ENCODE data around the gene SLC4A1. TPM values are rescaled to one million over a fixed set of nuclear protein-coding genes. Genes with fewer than 3 reads are reported as not detected.

Gene SLC4A1
- total RNA-seq, 1 donor from 2014 or later, result 4.9 TPM

DNA sequence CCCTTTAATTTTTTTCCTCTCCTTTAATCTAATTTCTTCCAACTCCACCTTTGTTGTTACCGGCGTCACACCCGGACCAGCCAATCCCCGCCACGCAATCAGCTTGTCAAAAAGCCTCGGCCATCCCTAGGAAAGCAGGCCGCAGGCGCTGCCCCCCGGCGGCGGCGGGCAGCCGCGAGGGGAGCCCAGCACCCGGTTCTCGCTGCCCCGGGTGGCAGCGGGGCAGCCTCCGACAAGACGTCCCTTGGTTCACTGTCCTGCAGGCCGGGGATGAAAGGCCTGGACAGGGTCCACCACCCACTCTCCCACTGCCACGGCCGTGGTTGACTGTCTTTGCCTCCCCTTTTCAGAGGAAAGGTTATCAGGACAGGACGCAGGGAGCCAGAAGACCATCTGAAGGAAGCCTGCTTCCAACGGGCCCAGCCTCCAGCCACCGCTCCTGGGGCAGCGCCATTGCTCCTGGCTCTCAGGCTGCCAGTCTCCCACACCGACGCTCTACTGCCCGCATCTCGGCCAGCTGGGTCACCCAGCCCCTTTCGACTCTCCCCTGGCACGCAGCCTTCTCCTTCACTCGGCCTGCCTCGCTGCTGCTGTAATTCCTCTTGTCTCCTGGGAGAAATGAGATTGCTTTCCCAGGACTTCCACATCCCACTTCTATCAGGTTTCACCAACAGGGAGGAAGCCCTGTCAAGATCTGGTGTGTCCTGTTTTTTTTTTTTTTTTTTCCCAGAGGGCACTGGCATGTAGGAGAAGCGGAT is 45.6 kb downstream of the SLC4A1 start:
- FAIRE-seq, result no peak

DNA sequence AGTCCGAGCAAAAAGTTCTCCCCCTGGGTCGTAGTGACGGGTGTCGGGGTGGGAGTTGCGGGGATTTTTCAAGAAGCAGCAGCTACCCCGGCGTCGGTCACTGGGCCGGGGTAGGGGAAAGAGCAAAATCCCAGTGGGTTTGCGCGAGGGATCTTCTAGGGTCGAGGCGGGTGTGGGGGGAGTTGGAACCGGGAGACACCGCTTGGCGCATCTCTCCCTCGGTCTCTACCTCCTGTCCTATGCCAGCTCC is 46.1 kb downstream of the SLC4A1 start:
- DNase-seq (ENCODE audit: low spot score in 2 of 2) (no peak), FAIRE-seq (no peak)

More for the DNA sequence above, 45.6 kb downstream of the SLC4A1 start:
- peak; percentile 84 to 85 for DNase-seq (ENCODE audit: low spot score in 2 of 2)

- DNase-seq (ENCODE audit: low spot score in 2 of 2) (peak; percentile 62 to 78), FAIRE-seq (no peak)
Measured at GRCh38 chr17:44221084-44221861, 46.7 kb downstream of the SLC4A1 start.

DNA sequence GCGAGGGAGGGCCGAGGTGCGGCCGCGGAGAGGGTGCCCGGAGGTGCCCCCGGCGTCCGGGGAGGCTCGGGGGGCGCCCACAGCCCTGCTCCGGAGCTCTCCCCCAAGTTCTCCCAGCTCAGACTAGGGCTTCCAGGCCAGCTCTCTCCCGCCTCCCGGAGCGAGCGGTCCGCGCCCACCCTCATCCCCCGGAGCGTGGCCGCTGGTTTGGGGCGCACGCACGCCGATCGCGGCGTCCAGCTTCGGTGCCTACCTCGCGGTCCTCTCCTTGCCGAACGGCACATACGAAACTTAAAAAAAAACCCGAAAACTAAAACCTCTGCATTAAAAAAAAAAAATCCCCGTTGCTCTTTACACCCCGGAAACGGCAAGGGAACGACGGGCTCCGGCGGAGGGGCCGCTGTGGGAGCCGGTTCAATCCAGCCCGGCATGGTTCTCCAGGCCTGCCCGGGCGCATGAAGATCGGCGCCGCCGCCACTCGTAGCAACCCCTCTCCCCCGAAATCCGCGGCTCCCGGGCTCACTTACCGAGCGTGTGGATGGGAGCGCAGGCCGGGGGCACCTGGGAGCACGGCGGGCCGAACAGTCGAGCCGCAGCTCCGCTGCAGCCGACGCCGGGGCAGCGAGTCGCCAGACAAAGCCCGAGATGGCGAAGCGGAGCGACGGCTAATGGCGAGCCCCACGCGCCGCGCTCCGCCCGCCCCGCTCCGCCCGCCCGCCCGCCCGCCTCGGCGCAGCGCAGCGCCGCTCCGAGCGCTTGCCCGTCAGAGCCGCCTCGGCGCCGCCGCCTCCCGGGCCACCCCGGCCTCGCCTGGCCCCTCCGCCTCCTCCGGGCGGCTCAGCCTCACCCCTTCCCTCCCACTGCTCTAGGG is 47.5 kb downstream of the SLC4A1 start:
- FAIRE-seq (no peak), DNase-seq (ENCODE audit: low spot score in 2 of 2) (peak; percentile 53 to 78)

DNA sequence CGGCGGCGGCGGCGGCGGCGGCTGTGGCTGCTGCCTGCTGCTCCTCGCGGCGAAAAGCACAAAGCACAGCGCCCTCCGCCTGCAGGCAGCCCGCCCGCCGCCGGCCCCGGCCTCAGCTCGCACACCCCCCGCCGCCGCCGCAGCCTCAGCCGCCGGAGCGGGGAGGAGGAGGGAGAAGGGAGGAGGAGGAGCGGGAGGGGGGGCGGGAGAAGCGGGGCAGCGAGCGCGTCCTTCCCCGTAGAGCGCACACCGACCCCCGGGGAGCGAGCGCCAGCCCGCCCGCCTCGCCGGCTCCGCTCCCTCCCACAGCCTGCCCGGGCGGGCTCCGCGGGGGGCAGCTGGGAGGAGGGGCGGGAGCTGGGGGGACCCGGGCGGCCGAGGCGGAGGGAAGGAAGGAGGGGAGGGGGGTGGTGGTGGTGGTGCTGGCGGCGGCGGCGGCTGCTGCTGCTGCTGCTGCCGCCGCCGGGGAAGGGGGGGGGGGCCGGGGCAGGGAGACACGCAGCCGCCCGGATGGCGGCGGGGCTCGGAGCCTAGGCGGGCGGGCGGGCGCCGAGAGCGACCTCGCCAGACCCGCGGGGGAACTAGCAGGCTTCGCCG is 48.2 kb downstream of the SLC4A1 start, which contains the start of gene UBTF:
UBTF (minus strand) TSS at position 60 of the 597 bp plus-strand sequence. CDS start 1,446 bp downstream, outside the sequence.
- FAIRE-seq (no peak), DNase-seq (ENCODE audit: low spot score in 2 of 2) (peak; percentile 56 to 81)

DNA sequence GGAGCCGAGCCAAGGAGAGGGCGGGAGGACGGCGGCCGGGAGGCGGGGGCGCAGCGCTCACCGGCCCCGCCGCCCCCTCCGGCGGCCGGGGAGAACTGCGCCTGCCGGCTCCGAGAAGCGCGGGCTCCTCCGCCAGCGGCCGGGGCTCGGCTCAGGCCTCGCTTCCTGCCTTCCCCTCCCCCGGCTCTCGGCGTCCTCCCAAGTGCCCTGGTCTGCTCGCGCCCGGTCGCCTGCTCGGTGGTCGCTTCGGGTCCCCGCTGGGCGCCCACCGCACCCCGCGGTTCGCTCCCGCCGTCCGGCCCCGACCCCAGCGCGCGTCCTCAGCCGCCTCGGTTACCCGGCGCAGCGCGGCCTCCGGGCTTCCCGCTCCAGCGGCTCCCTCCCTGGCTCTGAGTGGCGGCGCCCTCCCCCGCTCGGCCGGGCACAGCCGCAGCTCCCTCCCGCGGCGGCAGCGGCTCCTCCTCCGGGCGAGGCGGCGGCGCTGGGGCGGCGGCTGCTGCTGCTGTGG is 48.8 kb downstream of the SLC4A1 start:
- FAIRE-seq (no peak), DNase-seq (ENCODE audit: low spot score in 2 of 2) (peak; percentile 66 to 80)

DNA sequence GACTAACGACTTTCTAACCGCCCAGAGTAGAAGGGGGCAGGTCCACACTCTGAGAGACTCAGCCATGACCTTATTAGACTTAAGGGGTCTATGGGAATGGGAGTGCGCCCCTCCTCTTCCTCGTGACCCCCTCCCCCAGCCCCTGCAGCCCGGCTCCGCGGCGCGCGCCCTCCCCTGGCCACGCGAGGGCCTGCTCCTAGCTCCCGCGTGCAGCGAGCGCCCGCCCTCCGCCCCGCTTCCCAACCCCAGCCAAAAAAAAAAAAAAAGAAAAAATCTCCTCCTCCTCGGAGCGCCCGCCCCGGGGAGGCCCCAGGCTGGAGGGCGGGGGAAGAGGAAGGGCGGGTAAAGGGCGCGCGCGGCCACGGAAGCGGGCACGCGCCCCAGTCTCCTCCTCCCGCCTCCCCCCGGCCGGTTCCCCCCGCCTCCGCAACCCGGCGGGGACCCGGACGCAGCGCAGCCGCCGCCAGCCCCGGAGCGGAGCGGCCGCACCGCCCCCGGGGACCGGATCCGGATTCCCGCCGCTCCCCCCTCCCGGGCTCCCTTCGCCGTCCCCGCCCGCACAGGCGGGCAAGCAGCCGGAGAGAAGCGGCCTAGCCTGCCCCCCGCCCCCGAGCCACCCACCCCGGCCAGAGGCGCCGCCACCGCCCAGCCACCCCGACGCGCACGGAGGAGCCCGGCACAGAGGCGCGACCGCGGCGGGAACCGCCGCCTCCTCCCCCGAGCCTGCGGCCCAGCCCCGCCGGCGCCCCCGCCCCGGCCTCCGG is 49.4 kb downstream of the SLC4A1 start:
- DNase-seq (ENCODE audit: low spot score in 2 of 2) (peak; percentile 94 to 96), FAIRE-seq (no peak)

DNA sequence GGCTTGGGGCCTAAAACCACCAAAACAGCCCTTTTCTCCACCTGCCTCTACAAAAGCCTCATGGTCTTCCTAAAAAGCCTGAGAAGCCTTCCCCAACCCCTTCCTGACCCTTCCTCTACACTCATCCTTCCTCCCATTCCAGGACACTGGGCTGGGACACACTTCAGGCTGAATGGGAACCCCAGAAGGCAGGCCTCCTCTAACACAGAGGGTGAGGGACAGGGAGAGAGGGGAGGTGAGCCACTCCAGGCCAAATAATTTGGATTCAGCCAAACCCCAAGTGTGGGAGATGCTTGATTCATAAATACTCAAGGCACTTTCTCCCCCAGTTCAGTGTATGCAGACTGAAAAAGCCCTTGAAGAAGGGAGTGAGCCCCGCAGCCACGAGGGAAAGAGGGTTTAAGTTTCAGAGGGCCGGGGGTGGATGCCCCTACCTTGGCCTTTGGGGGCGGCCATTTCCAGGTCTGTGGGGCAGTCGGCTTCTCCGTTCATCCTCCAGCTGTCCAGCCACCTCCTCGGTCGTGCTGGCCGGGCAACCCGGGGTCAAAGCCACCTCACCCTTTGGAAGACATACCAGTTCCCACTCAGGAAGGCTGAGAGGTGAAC is 50.1 kb downstream of the SLC4A1 start:
- FAIRE-seq (no peak), DNase-seq (ENCODE audit: low spot score in 2 of 2) (no peak)

- FAIRE-seq (no peak), DNase-seq (ENCODE audit: low spot score in 2 of 2) (no peak)
Measured at GRCh38 chr17:44216694-44217093, 51.2 kb downstream of the SLC4A1 start.

DNA sequence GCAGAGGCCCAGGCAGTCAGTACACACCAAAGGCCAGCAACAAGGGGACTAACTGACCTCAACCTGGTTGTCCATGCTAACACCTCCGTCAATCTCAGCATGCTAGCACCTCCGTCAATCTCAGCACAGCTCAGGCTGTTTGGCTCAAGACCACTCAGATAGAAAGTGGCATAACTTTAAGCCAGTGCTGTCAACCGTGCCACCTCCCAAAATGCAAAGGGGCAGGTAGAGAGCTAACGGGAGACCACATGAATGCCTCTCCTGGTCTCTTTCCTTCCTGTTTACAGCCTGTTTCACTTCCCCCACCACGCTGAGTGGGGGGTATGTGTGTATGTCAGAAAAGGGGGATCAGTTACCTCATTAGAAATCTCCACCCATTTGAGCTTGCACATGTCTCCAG is 51.8 kb downstream of the SLC4A1 start:
- DNase-seq (ENCODE audit: low spot score in 2 of 2), result no peak
- no peak for FAIRE-seq

- FAIRE-seq (no peak), DNase-seq (ENCODE audit: low spot score in 2 of 2) (no peak)
Measured at GRCh38 chr17:44214896-44215295, 53.0 kb downstream of the SLC4A1 start.

DNA sequence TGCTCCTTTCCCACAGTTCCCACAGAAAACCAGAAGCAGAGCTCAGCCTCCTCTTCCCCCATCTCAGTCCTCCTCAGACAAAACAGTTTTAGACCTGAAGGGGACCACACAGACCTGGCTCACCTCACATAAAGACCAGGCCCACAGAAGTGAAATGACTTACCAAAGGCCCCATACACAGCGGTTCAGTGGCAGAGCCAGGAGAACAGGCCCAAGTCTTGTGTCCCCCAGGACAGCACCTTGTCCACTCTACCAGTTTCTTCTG is 53.8 kb downstream of the SLC4A1 start:
- FAIRE-seq, result no peak

GRCh38 chr17:44213403-44214229 is 54.3 kb downstream of the SLC4A1 start:
- no peak for FAIRE-seq

More for the DNA sequence above, 53.8 kb downstream of the SLC4A1 start:
- DNase-seq (ENCODE audit: low spot score in 2 of 2), result no peak

DNA sequence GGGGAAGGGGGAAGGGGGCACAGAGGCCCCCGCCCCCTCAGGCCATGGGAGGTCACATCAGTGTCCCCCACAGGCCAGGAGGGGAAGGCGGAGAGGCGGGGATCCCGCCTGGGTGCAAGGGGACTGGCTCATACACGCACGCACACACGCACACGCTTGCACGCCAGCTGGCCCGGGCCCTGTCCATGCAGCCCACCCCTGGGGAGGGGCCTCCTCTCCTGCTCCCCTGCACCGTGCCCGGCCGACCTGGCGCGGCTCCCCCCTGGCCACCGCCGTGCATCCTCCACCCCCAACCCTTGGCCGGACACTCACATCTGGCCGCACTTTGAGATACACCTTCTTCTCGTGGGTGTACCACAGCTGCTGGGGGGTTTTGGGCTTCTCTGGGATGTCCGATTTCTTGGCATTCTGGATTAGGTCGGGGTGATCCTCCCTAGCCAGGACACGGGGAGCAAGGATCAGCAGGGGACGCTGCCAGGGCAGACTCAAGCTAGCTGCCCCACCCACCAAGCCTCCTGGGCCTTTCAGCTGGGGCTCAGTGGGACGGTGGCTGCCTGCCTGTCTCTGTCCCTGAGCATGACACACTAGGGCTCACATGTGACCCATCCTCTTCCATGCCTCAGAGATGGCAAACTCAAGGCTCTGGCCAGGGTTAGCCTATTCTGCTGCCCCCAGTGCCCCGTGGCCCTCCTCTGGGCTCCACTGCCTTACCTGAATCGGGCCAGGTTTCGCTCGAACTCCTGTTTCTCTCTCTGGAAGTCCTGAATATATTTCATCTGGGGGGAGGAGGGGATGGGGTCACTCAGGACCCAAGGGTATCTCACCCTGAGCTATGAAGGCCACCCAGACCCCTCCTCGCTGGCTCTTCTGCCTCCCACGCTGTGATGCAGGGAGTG is 55.2 kb downstream of the SLC4A1 start:
- DNase-seq (ENCODE audit: low spot score in 2 of 2) (no peak), FAIRE-seq (no peak)

More at GRCh38 chr17:44213403-44214229, 54.3 kb downstream of the SLC4A1 start:
- no peak for DNase-seq (ENCODE audit: low spot score in 2 of 2)

DNA sequence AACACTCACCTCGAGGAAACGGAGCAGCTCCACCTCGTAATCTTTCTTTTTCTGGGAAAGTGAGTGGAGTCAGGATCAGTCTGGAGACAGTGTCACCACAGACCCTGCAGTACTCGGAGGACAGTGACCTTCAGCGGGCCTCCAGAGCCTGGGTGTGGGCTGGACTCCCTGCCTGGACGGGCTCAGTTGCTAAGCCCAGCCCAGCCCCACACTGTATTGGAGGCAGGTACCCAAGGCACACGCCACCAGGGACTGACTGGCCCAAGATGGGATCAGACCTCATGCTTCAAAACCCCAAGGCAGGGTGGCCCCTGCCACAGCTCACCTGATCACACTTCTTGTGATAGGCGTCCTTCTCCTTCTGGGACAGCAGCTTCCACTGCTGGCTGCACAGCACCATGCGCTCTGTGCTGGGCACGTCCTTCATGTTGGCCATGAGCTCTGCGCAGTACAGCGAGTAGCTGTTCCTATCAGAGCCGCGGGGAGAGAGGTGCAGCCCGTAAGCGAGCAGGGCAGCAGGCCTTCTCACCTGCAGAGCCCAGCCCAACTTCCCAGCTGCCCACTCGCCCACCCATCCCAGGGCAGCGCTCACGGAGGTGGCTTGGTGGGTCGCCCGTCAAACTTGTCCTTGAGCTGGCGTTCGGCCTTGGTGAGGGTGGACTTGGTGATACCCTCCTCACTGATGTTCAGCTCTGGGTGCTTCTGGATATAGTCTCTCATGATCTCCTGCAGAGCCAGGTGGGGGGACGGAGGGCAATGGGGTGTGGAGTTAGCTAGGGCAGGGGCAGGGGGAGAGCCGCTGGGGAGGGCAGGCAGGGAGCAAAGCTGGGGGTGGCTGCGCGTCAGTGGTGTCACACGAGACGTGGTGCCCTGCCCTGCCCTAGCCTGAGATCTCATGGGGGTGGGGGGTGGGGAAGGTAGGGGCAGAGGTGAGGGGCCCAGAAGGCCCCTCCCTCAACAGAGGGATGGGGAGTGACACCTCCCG is 56.4 kb downstream of the SLC4A1 start:
- FAIRE-seq, result no peak
- no peak for DNase-seq (ENCODE audit: low spot score in 2 of 2)
